Effector memory CD8-positive, alpha-beta T cell (primary cell): Measurements from ENCODE around the gene DCAF10.
"Not testable (repeated sequence)": the region's sequence is repeated elsewhere in the genome, so short reads cannot be mapped to it uniquely, and the experiment has no call there.

Experiments used
- ATAC-seq: fragments of 150-1000 bp; cut with Tn5 transposase; replicated peaks from 2 replicates; pipeline ENCODE4 v1.10.0; 2021; ENCODE audit warnings: mild to moderate bottlenecking, moderate library complexity
- DNase-seq, 3 experiments: peaks; one replicate each; pipeline ENCODE4 v3.0.0; 2021
- H3K27ac Mint-ChIP-seq, 2 donors: one replicate each; pipeline ENCODE4 v1.8.0; 2022; ENCODE audit warnings: mild to moderate bottlenecking in 2 of 2, mixed read lengths in 2 of 2, moderate library complexity in 2 of 2
- H3K27me3 Mint-ChIP-seq, 2 donors: one replicate each; pipeline ENCODE4 v1.8.0; 2022; ENCODE audit warnings: mixed read lengths in 2 of 2
- H3K36me3 Mint-ChIP-seq: one replicate; pipeline ENCODE4 v1.8.0; 2022; ENCODE audit warnings: mild to moderate bottlenecking, moderate library complexity, mixed read lengths; ENCODE audit not compliant: insufficient read depth
- H3K4me1 Mint-ChIP-seq, 2 donors: one replicate each; pipeline ENCODE4 v1.8.0; 2022; ENCODE audit warnings: low read depth in 2 of 2, mixed read lengths in 2 of 2
- H3K4me3 Mint-ChIP-seq, 2 donors: one replicate each; pipeline ENCODE4 v1.8.0; 2022; ENCODE audit warnings: mild to moderate bottlenecking in 2 of 2, mixed read lengths in 2 of 2, moderate library complexity in 2 of 2
- H3K9me3 Mint-ChIP-seq, 2 donors: one replicate each; pipeline ENCODE4 v1.8.0; 2022; ENCODE audit warnings: mixed read lengths in 2 of 2

DCAF10 gene

DNA sequence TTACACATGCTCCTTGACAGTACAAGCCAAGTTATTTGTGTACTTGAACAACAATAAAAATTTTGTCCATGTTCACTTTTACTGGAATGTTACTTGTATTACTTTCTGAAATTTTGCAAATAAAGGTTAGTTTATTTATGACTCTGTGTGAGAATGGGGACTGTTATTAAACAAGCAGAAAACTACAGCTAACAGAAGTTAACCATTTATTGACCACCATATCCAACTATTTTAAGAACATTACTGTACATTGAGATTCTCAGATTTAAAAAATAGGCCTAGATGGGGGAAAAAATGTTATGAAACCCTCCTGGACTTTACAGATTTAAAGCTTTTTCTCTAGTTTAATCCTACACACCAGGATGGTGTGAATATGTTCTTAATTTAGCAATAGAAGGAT lies 101.5 kb downstream of the DCAF10 start:
- Mint-ChIP-seq H3K36me3 (peaks cover 32% of the 10 kb centered on the region), H3K27ac (no peak overlapping the region), H3K9me3 (no peaks in the 10 kb centered on the region), H3K27me3 (peaks cover 0 to 7% of the 10 kb centered on the region in 2 donors), H3K4me3 (no peak overlapping the region), H3K4me1 (peaks cover 17 to 19% of the 10 kb centered on the region in 2 donors)
- DNase-seq: no peak
- ATAC-seq: no peak

DNA sequence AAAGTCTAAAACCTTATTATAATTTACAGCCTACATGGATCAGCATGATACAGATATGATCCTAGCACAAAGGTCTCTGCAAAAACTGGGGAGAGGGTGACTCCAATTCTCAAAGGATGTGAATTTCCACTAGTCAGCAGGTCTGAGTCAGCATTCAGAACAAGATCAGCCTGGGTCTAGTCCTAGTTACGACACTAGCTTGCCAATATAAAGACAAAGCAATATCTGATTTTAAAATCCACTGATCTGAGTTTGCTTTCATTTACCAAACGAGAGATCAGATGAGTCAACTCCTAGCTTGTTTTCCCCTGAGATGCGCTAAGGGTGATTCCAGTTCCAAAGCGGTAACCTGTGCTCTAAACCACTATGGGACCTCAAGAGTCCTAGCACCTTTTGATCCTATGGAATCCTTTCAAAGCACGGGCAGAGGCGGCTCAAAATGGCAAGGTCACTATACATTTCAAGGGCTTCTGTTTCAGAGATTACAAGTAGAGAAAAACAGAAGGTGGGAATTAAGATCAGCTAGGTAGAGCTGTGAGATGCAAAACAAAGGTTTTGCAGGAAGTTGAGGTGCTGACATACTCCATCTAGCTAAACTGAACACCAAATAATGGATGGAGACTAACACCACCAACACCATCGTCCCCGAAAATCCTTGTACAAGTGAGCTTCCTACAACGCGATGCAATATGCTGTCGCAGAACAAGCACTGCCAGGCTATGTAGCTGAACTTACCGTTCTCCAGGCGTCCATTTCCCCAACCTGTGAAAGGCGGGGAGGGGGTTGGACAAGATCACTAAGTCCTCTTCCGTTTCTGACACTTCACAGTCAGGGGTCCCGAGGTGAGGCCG lies 102.4 kb downstream of the DCAF10 start:
- ATAC-seq: no peak

DNA sequence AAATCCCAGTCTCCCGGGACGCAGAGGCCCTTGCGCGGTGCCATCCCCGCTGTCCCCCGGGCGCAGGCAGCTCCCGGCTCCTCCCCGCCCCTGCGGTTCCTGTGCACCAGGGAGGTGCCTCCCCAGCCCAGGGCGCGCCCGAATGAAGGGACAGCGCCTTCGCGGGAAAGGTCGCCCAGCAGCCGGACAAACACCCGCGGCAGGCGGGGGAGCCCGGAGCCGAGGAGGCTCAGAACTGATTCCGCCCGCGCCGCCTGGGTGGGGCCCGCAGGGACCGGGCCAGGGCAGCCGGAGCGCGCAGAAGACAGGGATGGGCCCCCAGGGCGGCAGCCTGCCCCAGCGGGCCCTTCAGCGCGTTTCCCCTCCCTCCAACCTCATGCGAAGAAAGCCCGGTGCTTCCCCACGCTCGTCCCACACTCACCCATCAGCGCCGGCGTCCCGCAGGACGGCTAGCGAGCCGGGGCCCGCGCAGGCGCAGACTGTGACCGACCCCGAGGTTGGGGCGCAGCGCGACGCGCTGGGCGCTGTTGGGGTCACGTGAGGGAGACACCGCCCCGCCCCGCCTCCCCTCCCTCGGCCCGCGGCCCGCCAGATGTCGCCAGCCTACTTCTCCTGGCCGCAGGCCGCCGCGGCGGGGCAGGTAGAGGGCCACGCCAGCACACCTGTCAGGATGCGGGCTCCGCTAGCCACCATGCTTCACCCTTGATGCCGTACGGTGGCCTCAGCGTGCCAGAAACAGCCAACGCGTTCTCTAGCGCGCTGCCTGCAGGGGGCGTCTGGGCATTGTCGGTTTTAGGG lies 103.2 kb downstream of the DCAF10 start, which contains the start of gene SLC25A51:
Gene SLC25A51 (minus strand): TSS at position 481 of the 798 bp plus-strand sequence. CDS start 15,577 bp downstream, outside the sequence.
- peaks cover 13 to 19% of the 10 kb centered on the region in 2 donors for H3K4me1 Mint-ChIP-seq
- H3K9me3 Mint-ChIP-seq: no peaks in the 10 kb centered on the region
- H3K27me3 Mint-ChIP-seq: peaks cover 0 to 7% of the 10 kb centered on the region in 2 donors
- ATAC-seq (peak; percentile 81), DNase-seq (peak; percentile 96 to 98 (median 97))
- peaks cover 20% of the 10 kb centered on the region for H3K36me3 Mint-ChIP-seq
- peak within 1 kb of the TSS; percentile 89 to 96 for H3K27ac Mint-ChIP-seq
- peak within 1 kb of the TSS; percentile 91 for H3K4me3 Mint-ChIP-seq

More for the DNA sequence above, 102.4 kb downstream of the DCAF10 start:
- H3K27ac Mint-ChIP-seq: peak overlapping the region; percentile 89 to 96
- peaks cover 0 to 7% of the 10 kb centered on the region in 2 donors for H3K27me3 Mint-ChIP-seq
- DNase-seq: no peak
- no peaks in the 10 kb centered on the region for H3K9me3 Mint-ChIP-seq
- peaks cover 27% of the 10 kb centered on the region for H3K36me3 Mint-ChIP-seq
- peak overlapping the region; percentile 91 for H3K4me3 Mint-ChIP-seq
- peaks cover 13 to 19% of the 10 kb centered on the region in 2 donors for H3K4me1 Mint-ChIP-seq

DNA sequence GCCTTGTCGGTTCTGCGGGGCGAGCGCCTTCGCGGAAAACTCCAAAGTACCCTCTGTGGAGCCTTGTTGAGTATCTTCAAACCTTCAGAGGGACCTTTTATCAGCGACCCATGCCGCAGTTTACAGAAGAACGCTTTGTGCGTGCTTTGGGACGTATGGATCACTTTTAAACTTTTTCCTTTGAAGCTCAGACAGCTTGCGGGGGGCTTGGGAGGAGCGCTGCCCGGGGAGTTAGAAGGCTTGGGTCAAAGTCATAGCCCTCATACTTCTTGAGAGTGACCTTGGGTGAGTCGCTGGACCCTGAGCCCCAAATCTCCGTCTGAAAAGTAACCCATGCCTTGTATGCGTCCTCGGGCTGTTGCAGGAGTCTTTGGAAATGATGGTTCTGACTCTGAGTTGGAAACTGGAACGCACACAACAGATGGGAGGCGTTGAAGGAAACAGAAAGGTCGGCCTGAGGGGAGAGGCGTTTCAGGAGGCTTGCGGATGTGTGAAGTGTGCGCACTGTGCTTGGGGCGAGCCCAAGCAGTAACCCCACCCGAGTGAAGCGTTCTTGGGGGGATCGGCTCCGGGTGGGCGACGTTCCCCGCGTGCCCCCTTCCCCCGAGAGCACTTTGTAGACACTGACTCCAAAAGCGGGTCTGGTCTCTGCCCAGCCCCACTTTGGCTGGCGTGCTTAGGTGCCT lies 104.0 kb downstream of the DCAF10 start:
- no peak for ATAC-seq
- H3K4me1 Mint-ChIP-seq: peaks cover 13 to 19% of the 10 kb centered on the region in 2 donors
- DNase-seq: no peak
- H3K4me3 Mint-ChIP-seq: peak overlapping the region; percentile 91
- peaks cover 13% of the 10 kb centered on the region for H3K36me3 Mint-ChIP-seq
- H3K27ac Mint-ChIP-seq: peak overlapping the region; percentile 89 to 96
- H3K27me3 Mint-ChIP-seq: peaks cover 0 to 7% of the 10 kb centered on the region in 2 donors
- H3K9me3 Mint-ChIP-seq: no peaks in the 10 kb centered on the region

DNA sequence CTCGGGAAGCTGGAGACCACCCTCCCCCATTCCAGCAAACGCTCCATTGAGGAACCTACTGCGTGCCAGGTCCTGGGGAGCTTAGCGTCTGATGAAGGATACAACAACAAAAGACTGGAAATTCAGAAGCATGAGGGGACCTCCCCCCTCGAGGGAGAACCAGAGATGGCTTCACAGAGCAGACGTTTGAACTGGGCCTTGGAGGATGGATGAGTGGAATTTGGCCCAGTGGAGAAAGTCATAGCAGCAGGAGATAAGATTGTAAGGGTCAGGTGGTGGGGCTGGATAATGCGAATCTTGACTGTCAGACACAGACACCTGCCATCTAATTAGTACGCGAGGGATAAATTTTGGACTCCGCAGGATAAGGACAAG lies 104.5 kb downstream of the DCAF10 start:
- DNase-seq (no peak), ATAC-seq (no peak)
- Mint-ChIP-seq H3K27ac (peak overlapping the region; percentile 89 to 96), H3K27me3 (peaks cover 0 to 7% of the 10 kb centered on the region in 2 donors), H3K4me1 (peaks cover 13 to 19% of the 10 kb centered on the region in 2 donors), H3K36me3 (peaks cover 8% of the 10 kb centered on the region), H3K9me3 (no peaks in the 10 kb centered on the region), H3K4me3 (peak overlapping the region in 1 of 2 donors; percentile 91)

DNA sequence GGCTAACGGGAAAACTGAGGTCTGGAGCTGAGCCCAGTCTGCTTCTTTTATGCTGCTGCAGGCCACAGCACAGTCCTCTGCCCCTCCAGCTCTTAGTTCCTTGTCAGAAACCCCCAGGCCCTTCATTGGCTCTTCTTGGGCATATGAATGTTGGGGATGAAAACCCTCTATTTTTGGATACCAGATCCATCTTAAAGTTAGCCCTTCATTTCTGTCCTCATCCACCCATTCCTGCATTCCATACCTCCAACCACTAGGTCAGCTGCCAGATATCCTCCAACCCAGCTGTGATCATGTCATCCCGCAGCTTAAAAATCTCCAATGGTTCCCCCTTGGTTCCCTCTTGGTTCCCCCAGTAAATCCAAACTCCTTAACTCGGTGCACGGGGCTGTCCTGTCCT lies 105.2 kb downstream of the DCAF10 start:
- Mint-ChIP-seq H3K4me1 (peaks cover 13 to 17% of the 10 kb centered on the region in 2 donors), H3K27ac (peak overlapping the region in 1 of 2 donors; percentile 60), H3K27me3 (peaks cover 0 to 7% of the 10 kb centered on the region in 2 donors), H3K36me3 (peaks cover 8% of the 10 kb centered on the region), H3K4me3 (peak overlapping the region in 1 of 2 donors; percentile 42), H3K9me3 (no peaks in the 10 kb centered on the region)
- ATAC-seq (no peak), DNase-seq (no peak)

DNA sequence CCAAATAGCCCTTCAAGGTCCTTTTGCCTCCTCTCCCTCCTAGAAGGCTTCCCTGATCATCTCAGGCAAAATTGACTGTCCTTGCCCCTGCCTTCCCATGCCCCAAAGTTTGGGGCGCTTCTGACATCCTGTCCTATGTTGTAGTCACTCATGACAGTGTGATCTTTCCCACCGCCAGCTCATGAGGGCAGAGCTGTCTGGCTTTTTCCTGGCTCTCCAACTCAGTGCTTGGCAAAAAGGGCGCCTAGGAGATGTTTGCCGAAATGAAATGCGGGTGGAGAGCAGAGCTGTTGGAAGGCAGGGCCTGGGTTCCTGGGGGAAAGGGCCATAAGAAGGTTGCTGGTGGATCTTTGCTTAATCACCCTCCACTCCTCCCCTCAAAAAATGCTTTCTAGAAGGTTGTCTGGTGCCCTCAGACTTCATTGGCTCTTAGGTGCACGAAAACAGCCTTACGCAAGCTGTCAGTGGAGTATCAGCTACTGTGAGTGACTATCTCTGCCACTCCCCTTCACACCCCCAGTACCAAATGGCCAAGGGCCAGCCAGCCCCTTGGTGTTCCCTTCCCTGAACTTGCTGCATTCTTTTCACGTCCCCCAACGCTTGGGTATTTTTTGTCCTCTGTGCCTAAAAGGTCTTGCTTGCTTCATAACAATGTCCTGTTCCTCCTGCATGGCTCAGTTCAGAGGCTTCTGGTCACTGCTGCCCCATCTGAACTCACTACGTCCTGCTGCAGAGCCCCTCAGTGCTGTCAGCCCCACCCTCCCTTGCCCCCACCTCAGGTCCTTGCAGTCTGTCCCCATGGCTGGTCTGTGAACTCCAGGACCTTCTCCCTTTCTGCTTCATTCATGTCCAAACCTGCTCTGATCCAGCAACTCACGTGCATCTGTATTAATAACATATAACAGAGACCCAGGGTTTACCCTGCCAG lies 106.0 kb downstream of the DCAF10 start:
- no peaks in the 10 kb centered on the region for H3K9me3 Mint-ChIP-seq
- peak overlapping the region in 1 of 2 donors; percentile 60 for H3K27ac Mint-ChIP-seq
- no peak overlapping the region for H3K4me3 Mint-ChIP-seq
- ATAC-seq: no peak
- H3K27me3 Mint-ChIP-seq: peaks cover 0 to 7% of the 10 kb centered on the region in 2 donors
- peaks cover 13 to 15% of the 10 kb centered on the region in 2 donors for H3K4me1 Mint-ChIP-seq
- peaks cover 8% of the 10 kb centered on the region for H3K36me3 Mint-ChIP-seq
- DNase-seq: no peak

DNA sequence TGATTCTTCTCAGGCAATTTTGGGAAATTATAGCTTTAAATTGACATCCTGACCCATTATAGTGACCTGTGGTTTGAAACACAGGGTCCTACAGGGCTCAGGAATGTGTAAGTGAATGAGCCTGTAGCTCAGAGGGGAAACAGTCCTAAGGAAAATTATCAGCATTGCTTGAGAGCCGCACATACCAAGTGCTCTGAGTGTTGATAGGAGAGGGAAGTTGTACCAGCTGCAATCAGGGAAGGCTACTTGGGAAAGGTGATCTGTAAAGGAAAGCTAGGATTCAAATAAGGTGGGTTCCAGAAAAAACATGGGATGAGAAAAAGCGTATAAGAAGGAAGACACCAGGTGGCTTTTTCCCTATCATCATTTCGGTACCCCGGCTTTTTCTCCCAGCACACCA lies 107.7 kb downstream of the DCAF10 start:
- Mint-ChIP-seq H3K36me3 (peaks cover 8% of the 10 kb centered on the region), H3K27ac (no peak overlapping the region), H3K4me3 (no peak overlapping the region), H3K9me3 (no peaks in the 10 kb centered on the region), H3K27me3 (peaks cover 0 to 9% of the 10 kb centered on the region in 2 donors), H3K4me1 (peaks cover 7 to 11% of the 10 kb centered on the region in 2 donors)
- ATAC-seq: no peak
- no peak for DNase-seq

DNA sequence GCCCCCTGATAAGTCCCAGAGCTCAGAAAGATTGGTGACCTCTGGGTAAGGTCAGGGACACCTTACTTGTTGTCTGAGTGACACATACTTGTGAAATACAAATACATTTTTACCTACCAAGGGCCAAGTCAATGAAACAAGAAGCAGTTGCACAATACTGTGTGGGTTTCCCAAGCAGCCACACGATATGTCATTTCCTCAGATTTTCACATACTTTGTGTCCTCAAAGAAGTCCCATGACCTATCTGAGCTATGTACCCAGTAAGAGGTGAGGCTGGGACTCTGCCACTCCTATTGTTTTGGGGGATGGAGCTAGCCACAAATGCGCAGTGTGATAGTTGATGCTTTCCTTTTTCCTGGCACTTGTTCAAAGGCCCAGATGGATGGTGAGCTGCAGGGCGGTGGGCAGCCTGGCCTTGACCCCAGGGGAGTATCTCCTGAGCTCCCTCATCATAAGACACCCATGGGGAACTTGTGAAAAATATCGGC lies 108.1 kb downstream of the DCAF10 start:
- H3K9me3 Mint-ChIP-seq: no peaks in the 10 kb centered on the region
- no peak overlapping the region for H3K27ac Mint-ChIP-seq
- H3K4me1 Mint-ChIP-seq: peaks cover 7 to 15% of the 10 kb centered on the region in 2 donors
- H3K36me3 Mint-ChIP-seq: peaks cover 8% of the 10 kb centered on the region
- DNase-seq (no peak), ATAC-seq (no peak)
- peaks cover 0 to 14% of the 10 kb centered on the region in 2 donors for H3K27me3 Mint-ChIP-seq
- H3K4me3 Mint-ChIP-seq: no peak overlapping the region

DNA sequence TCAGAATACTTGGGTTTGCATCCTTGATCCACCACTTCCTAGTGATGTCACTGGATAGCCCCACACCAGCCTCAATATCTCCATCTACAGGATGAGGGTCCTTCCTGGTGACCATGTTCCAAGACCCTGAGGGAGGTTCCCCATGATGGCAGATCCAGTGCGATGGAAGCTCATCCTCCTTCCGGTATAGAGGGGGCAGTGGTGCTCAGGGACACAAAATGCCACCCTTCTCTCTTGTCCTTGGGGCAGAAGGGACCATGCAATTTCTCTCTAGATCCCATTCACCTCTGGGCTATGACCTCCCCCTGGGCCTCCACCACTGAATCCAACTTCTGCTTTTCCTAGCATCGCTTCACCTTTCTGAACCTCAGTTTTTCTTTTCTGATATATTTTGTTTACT lies 108.7 kb downstream of the DCAF10 start:
- Mint-ChIP-seq H3K27ac (no peak overlapping the region), H3K4me1 (peaks cover 5 to 13% of the 10 kb centered on the region in 2 donors), H3K9me3 (no peaks in the 10 kb centered on the region), H3K27me3 (peaks cover 0 to 17% of the 10 kb centered on the region in 2 donors), H3K36me3 (peaks cover 3% of the 10 kb centered on the region), H3K4me3 (no peak overlapping the region)
- DNase-seq: no peak
- no peak for ATAC-seq

DNA sequence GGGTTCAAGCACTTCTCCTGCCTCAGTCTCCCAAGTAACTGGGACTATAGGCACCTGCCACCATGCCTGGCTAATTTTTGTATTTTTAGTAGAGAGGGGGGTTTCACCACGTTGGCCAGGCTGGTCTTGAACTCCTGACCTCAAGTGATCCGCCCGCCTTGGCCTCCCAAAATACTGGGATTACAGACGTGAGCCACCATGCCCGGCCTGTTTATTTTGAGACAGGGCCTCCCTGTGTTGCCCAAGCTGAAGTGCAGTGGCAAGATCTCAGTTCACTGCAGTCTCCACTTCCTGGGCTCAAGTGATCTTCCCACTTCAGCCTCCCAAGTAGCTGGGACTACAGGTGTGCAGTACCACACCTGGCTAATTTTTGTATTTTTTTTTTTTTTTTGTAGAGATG lies 109.2 kb downstream of the DCAF10 start:
- peaks cover 0 to 17% of the 10 kb centered on the region in 2 donors for H3K27me3 Mint-ChIP-seq
- not testable (repeated sequence) for H3K27ac Mint-ChIP-seq, ATAC-seq

DNA sequence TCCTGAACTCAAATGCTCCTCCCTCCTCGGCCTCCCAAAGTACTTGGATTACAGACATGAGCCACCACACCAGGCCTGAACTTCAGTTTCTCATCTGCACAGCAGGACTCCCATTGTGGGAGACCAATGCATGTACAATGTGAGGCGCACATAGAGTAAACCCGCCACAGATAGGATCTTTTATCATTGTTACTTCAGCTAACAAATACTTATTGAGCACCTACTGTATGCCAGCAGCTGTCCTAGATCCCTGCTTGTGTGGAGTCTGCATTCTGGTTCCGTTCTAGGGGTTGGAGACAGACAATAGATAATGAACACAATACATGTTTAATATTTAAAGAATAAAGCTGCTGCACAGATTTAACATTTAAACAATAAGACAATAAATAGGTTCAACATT lies 109.7 kb downstream of the DCAF10 start:
- Mint-ChIP-seq H3K36me3 (no peaks in the 10 kb centered on the region), H3K9me3 (no peaks in the 10 kb centered on the region), H3K27ac (no peak overlapping the region), H3K27me3 (peaks cover 0 to 17% of the 10 kb centered on the region in 2 donors), H3K4me3 (no peak overlapping the region), H3K4me1 (peaks cover 0 to 5% of the 10 kb centered on the region in 2 donors)
- DNase-seq (no peak), ATAC-seq (no peak)

More for the DNA sequence above, 109.2 kb downstream of the DCAF10 start:
- not testable (repeated sequence) for H3K4me1 Mint-ChIP-seq, H3K9me3 Mint-ChIP-seq, DNase-seq, H3K4me3 Mint-ChIP-seq, H3K36me3 Mint-ChIP-seq
